ENCODE measurements around the gene CATSPERE. TPM values are rescaled to one million over a fixed set of nuclear protein-coding genes. Genes with fewer than 3 reads are reported as not detected.
A peak's percentile ranks its signal among the peaks of the same experiment; 100 is the strongest.

Gene CATSPERE
- total RNA-seq, 2 donors from 2014 or later: 0.33 to 0.42 TPM

GRCh38 chr1:244599937-244600350 is 138.9 kb downstream of the CATSPERE start:
- no peaks in the 10 kb centered on the region for H3K4me1 ChIP-seq (ENCODE audit: control insufficient read depth, insufficient read depth, low read length)
- no peaks in the 10 kb centered on the region for H3K27me3 ChIP-seq (ENCODE audit: control insufficient read depth, insufficient read depth, low read length, poor library complexity, severe bottlenecking)
- no peak overlapping the region for H3K27ac ChIP-seq (ENCODE audit: low read depth, low read length)
- Mint-ChIP-seq H3K27ac (no peak overlapping the region), H3K4me1 (no peaks in the 10 kb centered on the region), H3K9me3 (no peaks in the 10 kb centered on the region), H3K36me3 (ENCODE audit: low read depth) (no peaks in the 10 kb centered on the region), H3K4me3 (no peak overlapping the region), H3K27me3 (ENCODE audit: insufficient read depth) (no peaks in the 10 kb centered on the region)
- H3K4me3 ChIP-seq (ENCODE audit: low read length): no peak overlapping the region
- no peak for DNase-seq
- no peak for TF ChIP-seq CTCF (conservative IDR thresholded peaks at IDR 0.05)
- no peaks in the 10 kb centered on the region for H3K9me3 ChIP-seq (ENCODE audit: control insufficient read depth, low read length)
- no peaks in the 10 kb centered on the region for H3K36me3 ChIP-seq (ENCODE audit: control insufficient read depth, insufficient read depth, low read length)
- H3K9ac ChIP-seq (ENCODE audit: extremely low read depth, low read length, poor library complexity, severe bottlenecking): no peak overlapping the region
- 80 to 88% methylated on average over 3 to 7 of the region's 7 CpGs for WGBS, 2 experiments (ENCODE audit: insufficient coverage in 1 of 2, insufficient read length in 1 of 2)

- H3K36me3 Mint-ChIP-seq (ENCODE audit: low read depth): no peaks in the 10 kb centered on the region
- H3K27me3 Mint-ChIP-seq (ENCODE audit: insufficient read depth): no peaks in the 10 kb centered on the region
- Histone ChIP-seq H3K9ac (ENCODE audit: extremely low read depth, low read length, poor library complexity, severe bottlenecking) (no peak overlapping the region), H3K4me3 (ENCODE audit: low read length) (no peak overlapping the region), H3K4me1 (ENCODE audit: control insufficient read depth, insufficient read depth, low read length) (no peaks in the 10 kb centered on the region), H3K9me3 (ENCODE audit: control insufficient read depth, low read length) (no peaks in the 10 kb centered on the region), H3K36me3 (ENCODE audit: control insufficient read depth, insufficient read depth, low read length) (no peaks in the 10 kb centered on the region), H3K27me3 (ENCODE audit: control insufficient read depth, insufficient read depth, low read length, poor library complexity, severe bottlenecking) (no peaks in the 10 kb centered on the region), H3K27ac (ENCODE audit: low read depth, low read length) (no peak overlapping the region)
- no peaks in the 10 kb centered on the region for H3K9me3 Mint-ChIP-seq
- 97 to 100% methylated on average over 3 to 8 of the region's 8 CpGs for WGBS, 2 experiments (ENCODE audit: insufficient coverage in 1 of 2, insufficient read length in 1 of 2)
- H3K4me3 Mint-ChIP-seq: no peak overlapping the region
- no peak for DNase-seq
- no peaks in the 10 kb centered on the region for H3K4me1 Mint-ChIP-seq
- no peak for TF ChIP-seq CTCF (conservative IDR thresholded peaks at IDR 0.05)
- H3K27ac Mint-ChIP-seq: no peak overlapping the region
Observed at GRCh38 chr1:244601336-244601735, 140.3 kb downstream of the CATSPERE start.

GRCh38 chr1:244603498-244603897 is 142.4 kb downstream of the CATSPERE start:
- no peaks in the 10 kb centered on the region for H3K4me1 Mint-ChIP-seq
- H3K36me3 Mint-ChIP-seq (ENCODE audit: low read depth): no peaks in the 10 kb centered on the region
- Histone ChIP-seq H3K27ac (ENCODE audit: low read depth, low read length) (no peak overlapping the region), H3K4me3 (ENCODE audit: low read length) (no peak overlapping the region), H3K4me1 (ENCODE audit: control insufficient read depth, insufficient read depth, low read length) (no peaks in the 10 kb centered on the region), H3K27me3 (ENCODE audit: control insufficient read depth, insufficient read depth, low read length, poor library complexity, severe bottlenecking) (no peaks in the 10 kb centered on the region), H3K9ac (ENCODE audit: extremely low read depth, low read length, poor library complexity, severe bottlenecking) (no peak overlapping the region), H3K36me3 (ENCODE audit: control insufficient read depth, insufficient read depth, low read length) (no peaks in the 10 kb centered on the region), H3K9me3 (ENCODE audit: control insufficient read depth, low read length) (no peaks in the 10 kb centered on the region)
- H3K27ac Mint-ChIP-seq: no peak overlapping the region
- peak; percentile 90 for TF ChIP-seq CTCF (conservative IDR thresholded peaks at IDR 0.05)
- DNase-seq: no peak
- no peaks in the 10 kb centered on the region for H3K27me3 Mint-ChIP-seq (ENCODE audit: insufficient read depth)
- H3K9me3 Mint-ChIP-seq: no peaks in the 10 kb centered on the region
- H3K4me3 Mint-ChIP-seq: no peak overlapping the region
